GM12891 (cell line): ENCODE measurements around the gene CYP26B1.

ENCODE experiments used
- PAX5 ChIP-seq: IDR thresholded peaks from 2 replicates; pipeline ENCODE4 v1.6.1; 2011; ENCODE audit warnings: low read length, moderate library complexity, mild to moderate bottlenecking; ENCODE audit not compliant: insufficient read depth, severe bottlenecking
- POLR2A ChIP-seq: IDR thresholded peaks from 2 replicates; pipeline ENCODE4 v1.6.1; 2011; ENCODE audit warnings: low read depth, low read length, control low read depth
- SPI1 ChIP-seq: IDR thresholded peaks from 2 replicates; pipeline ENCODE4 v1.6.1; 2011; ENCODE audit warnings: low read depth, low read length, control low read depth
- TAF1 ChIP-seq: IDR thresholded peaks from 2 replicates; pipeline ENCODE4 v1.6.1; 2011; ENCODE audit warnings: low read depth, low read length, control low read depth

DNA sequence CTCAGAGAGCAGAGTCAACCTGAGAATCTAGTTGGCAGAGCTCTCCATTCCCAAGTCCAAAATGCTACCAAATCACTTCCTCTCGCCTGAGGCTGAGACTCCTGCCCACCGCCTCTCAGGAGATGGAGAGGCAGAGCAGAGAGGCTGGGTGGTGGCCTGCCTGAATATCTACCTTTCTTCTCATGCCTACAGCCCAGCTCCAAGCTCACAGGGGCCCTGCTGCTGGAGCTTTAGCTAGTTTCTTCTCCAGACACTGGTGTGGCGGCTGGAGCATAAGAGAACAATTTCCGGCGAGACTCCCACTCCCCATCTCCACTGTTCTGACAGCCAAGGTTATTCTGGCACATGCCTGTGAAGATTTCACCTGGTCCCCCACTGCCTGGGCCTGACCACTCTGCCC, 8.1 kb upstream of the CYP26B1 start:
- TF ChIP-seq PAX5 (no peak), POLR2A (no peak), TAF1 (no peak), SPI1 (no peak)
